SK-N-SH (cell line): Measurements from ENCODE around the gene CATSPERD.

Source experiments
- CTCF ChIP-seq: fragments of 200-600 bp; sonication (generic); IDR thresholded peaks from 2 replicates; pipeline ENCODE4 v1.6.1; 2017; ENCODE audit warnings: antibody characterized with exemption, mild to moderate bottlenecking, moderate library complexity
- EP300 ChIP-seq, 2 experiments: IDR thresholded peaks; 2 replicates each; pipeline versions ENCODE4 v1.4.0 to v1.6.1; 2012; ENCODE audit warnings: borderline replicate concordance in 1 of 2, low read depth in 1 of 2, low read length in 1 of 2
- GABPA ChIP-seq: IDR thresholded peaks from 2 replicates; pipeline ENCODE4 v1.4.0; 2012; ENCODE audit warnings: low read depth, mild to moderate bottlenecking
- GATA2 ChIP-seq: sonication (generic); formaldehyde crosslinking; IDR thresholded peaks from 2 replicates; pipeline ENCODE4 v1.5.0; 2020; ENCODE audit warnings: mild to moderate bottlenecking, missing genetic modification reagents
- JUND ChIP-seq: IDR thresholded peaks from 2 replicates; pipeline ENCODE4 v1.4.0; 2012
- POLR2AphosphoS5 ChIP-seq: IDR thresholded peaks from 2 replicates; pipeline ENCODE4 v1.6.1; 2012; ENCODE audit warnings: low read depth, low read length
- REST ChIP-seq: IDR thresholded peaks from 2 replicates; pipeline ENCODE4 v1.6.1; 2012; ENCODE audit warnings: mild to moderate bottlenecking, low read depth, low read length, moderate library complexity
- RFX5 ChIP-seq: IDR thresholded peaks from 2 replicates; pipeline ENCODE4 v1.6.1; 2012; ENCODE audit warnings: mild to moderate bottlenecking, improper control_type of control experiment, low read length
- TAF1 ChIP-seq: IDR thresholded peaks from 2 replicates; pipeline ENCODE4 v1.6.1; 2012; ENCODE audit warnings: low read depth, mild to moderate bottlenecking, low read length, moderate library complexity, borderline replicate concordance

- TF ChIP-seq GABPA (no peak), GATA2 (CRISPR knock-in tag) (no peak), POLR2AphosphoS5 (no peak), CTCF (no peak), RFX5 (no peak), JUND (no peak), TAF1 (no peak), EP300 (IDR thresholded peaks at IDR 0.05; ENCODE audit: borderline replicate concordance in 1 of 2, low read depth in 1 of 2, low read length in 1 of 2) (no peak), REST (no peak)
These were observed 14.9 kb upstream of the CATSPERD start for GRCh38 chr19:5705552-5705951.
